Activated naive CD4-positive, alpha-beta T cell (primary cell): Measurements from ENCODE around the gene DYRK1A.

Experiments
- DNase-seq, 4 experiments: peaks; one replicate each; lab custom pipeline; 2025; lab: John Stamatoyannopoulos, UW

The DYRK1A gene

DNA sequence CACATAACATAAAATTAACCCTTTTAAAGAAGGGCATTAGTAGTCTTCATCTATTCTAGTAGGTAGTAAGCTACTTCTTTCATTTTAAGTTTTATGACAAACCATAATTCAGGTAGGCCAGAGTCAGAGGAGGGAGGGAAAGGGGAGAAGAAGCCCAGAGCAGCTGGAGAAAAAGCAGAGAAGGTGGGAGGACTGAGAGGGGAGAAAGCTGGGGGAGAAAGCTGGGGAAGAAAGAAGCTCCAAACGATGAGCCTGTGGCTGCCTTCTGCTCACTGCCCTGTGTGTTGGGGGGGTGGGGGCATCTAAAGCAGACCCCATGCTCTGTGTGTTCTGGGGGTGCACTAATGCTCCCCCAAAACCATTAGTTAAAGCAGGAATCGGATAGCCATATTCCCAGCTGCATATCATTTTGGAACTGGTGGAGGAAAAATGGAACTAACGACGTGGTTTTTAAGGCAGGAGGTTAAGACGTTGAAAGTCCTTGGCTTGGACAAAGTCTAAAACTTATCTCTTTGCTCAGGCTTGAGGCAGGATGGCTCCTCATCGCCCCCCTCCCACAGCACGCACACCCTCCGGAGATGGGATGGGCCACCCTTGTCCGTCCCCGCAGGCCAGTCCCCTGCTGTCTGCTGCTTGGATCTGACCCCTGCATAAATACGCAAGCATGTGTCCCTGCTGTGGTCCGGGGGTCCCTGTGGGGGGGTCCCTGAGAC, 184.2 kb downstream of the DYRK1A start:
- DNase-seq, result no peak

DNA sequence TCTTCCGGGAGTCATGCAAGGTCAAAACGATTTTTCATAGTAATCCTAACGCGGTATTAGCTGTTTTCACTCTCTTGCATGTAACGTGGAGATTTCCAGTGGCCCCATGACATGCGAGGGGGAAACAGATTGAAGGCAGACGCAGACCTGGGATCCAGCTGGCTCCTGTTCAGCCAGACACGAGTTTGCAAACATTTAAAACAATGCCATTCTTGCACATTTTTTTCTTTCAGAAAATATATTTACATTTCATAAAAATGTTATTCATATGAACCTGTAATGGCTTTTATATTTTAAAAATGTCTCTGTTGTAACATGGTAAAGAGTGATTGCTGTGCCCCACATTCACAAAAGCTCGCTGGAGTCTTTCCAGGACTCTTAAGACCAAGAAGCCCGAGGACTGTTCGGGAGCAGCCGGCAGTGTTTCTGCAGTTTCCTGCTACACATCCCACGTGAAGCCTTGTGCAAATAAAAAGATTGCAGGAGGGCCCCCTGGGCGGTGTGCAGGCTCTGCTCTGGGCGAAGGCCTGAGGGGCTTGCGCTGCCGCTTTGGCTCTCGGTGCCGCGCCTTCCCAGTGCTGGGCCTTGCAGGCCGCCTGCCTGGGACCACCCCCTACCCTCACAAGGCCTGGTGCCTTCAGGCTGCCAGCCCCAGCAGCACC, 184.9 kb downstream of the DYRK1A start:
- no peak for DNase-seq

DNA sequence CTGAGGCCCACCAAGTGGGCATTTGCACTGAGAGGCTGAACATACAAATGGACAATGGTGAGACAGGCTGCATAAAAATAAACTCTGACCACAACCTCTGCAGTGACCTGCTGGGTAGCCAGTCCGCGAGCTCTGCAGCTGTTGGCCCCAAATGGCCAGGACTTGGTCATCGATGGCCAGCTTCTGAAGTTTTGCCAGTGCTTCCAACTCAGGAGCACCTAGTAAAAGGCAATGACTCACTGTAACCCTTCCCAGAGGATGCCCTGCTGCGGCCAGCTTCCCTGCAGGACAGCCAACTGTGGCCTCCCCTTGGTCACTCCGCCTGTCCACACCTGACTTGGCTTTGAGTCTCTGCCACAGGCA, 185.4 kb downstream of the DYRK1A start:
- DNase-seq, result no peak

DNA sequence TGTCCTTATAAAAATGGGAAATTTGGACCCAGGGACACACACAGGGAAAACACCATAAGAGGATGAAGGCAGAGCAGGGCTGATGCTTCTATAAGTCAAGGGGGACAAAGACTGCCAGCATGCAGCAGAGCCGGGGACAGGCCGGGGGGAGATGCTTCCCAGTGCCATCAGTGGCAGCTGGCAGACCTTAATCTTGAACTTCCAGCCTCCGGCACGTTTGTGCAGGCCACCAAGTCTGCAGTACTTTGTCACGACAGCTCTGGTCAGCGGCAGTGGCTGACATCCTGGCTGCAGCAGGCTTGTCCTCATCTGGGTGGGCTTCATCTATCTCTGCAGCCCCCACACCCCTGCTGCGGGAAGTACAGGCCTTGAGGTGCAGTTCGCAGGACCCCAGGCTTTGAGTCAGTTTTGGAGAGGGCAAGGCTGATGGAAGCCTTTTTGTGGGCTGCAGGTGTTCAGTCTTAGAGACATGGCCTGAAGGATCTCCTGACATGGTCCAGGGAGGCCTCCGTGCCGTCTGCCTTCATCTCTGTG, 186.0 kb downstream of the DYRK1A start:
- no peak for DNase-seq

DNA sequence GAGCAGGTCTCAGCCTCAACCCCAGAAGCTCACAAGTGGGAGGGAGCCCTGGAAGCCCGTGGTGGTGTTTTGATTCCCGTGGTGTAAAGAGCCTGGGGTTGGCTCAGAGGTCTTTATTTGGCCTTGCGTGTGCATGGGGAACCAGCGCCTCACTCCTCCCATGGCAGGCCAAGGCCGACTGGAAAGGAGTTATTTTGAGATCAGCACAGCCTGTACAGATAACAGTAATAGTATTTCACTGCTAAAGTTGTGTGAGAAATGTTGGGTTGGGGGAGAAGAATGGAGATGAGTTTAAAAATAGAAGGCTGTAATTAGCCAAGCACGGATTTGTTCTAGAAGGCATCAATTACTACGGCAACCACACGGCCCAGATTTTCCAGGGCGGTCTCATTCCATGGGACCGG, 186.5 kb downstream of the DYRK1A start:
- DNase-seq, result no peak

DNA sequence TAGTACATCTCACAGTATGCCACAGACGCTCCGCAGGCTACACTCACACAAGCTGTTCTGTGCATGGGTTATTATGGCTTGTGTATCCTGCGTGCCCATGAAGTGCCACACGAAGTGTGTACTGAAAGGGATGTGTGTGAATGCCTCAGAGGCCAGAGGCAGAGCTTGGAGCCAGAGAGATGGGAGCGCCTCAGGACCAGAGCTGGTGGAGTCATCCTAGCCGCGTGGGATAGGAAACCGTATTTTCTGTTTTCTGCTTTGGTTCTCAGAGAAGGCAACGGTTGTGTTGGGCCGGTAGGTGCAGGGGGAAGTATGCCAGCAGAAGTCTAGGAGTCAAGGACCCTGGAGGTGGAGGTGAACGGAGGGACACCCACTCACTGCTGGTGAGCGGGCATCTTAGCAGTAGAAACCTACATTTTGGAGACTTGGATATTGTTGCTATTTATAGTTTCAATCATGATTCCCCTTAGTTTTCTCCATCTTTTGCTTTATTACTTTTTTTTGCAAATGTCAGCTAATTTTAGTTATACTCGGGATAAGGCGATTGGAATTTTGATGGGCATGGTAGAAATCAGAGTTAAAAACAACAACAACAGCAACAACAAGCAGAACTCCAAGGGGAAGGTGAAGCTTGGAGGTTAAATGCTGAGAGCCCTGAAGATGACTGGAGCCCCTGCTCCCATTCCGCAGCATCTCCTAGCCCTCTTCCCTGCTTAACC, 188.2 kb downstream of the DYRK1A start:
- DNase-seq, result no peak

DNA sequence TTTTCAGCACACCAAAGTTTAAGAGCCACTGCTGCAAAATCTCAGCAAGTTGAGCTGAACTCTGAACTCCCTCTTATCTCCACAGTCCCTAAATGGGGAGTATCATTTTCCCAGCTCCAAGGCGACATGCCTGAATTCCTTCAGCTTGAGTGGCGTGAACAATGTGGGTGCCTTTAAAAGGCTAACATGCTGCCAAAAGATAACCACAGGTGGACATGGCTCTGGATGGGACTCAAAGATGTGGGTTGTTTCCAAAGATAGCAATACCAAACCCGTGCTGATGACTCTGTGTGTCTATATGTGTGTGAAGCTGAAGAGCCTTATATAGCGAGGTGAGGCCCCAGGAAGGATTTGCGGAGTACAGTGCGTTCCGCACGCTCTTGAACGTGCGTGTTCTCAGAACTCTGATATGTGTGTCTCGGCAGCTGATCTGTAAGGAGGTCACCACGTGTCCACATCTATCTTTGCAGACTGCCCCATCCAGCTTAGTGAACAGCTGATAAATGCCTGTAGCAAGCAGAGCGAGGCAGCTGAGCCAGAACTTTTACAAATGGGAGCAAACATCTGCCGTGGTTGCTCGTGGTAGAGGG, 189.2 kb downstream of the DYRK1A start:
- no peak for DNase-seq

DNA sequence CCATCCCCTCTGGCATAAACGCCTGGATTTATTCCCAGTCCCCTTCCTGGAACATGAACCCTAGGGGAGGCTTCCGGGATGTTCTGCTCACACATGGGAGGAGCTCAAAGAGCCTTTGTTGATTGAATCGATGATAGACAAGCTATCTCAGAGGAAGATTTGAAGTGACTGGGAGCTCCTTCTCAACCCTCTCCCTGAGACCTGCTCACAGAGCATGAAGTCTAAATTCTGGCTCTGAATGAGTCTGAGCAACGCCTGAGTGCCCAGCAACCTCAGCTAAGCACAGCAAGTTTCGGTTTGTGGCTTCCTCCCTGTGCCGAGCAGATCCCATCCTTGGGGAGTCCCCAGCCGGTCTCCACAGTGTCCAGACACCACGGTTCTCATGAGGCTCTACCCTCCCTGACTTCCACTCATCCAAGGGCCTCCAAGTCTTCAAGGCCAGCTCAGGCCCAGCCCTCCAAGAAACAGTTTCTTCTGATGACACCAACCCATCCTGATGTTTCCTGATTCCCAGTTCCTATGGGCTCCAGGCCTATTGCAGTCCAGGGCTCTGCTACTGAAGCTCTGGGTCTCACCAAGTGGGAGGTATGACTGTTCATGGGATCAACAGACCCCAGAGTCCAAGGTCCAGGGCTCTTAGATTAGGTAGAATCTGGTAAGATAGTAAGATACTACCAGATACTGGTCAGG, 190.8 kb downstream of the DYRK1A start:
- DNase-seq, result no peak

DNA sequence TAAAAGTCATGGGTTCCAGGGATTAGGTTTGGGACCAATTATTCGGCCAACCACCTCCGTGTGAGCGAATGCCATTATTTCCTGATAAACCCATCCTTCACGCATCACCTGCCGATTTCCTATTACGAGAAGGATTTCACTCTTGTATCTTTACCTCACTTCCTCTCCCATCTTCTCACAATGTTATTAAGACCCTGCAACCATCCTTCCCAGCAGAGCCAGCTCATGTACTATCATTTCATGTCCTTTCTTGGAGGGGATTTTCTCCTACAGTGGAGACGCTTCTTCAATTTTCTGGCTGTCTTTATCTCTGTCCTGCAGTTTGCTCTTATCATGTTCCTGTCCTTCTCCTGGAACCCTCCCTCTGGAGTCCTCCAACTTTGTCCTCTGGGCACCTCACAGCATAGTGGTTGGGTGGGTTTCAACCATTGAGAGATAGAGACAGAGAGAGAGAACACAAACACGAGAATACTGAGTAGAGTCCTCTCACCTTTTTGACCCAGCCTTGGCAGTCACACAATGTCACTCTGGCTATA, 192.2 kb downstream of the DYRK1A start:
- no peak for DNase-seq

DNA sequence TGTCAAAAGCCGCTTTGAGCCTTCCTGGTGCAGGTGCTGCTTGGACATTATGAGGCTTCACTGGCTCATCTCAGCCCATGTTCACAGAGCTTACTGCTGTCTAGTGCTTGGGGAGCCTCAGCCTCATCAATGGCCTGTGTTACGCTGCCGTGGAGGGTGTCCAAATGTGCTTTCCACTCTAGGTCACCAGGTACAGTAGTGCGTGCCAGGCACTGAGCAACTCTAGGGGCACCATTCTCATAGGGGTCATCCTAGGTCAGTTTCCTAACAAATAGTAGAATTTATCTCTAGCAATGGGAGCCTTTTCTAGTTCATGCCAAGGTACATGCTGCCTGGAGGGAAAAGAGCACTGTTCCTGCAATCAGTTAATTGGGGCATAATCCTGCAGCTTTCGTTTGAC, 193.8 kb downstream of the DYRK1A start:
- DNase-seq, result no peak

DNA sequence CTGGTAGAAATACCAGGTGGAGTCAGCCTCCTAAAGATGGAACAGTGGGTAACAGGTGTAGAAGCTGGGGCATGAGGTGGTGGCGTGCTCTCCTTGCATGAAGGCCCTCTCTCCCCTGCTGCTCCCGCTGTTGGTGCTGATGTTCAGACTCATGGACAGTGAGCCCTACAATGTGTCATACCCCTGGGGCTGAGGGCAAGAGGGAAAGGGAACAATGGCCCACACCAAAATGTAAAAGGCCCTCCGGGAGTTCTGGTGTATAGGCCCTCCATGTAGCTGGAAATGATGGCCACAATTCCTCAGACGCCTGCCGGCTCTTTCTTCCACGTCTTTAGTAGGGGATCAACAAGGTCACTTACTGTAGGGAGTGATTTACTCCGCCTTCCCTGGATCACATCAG, 194.9 kb downstream of the DYRK1A start:
- DNase-seq, result no peak

DNA sequence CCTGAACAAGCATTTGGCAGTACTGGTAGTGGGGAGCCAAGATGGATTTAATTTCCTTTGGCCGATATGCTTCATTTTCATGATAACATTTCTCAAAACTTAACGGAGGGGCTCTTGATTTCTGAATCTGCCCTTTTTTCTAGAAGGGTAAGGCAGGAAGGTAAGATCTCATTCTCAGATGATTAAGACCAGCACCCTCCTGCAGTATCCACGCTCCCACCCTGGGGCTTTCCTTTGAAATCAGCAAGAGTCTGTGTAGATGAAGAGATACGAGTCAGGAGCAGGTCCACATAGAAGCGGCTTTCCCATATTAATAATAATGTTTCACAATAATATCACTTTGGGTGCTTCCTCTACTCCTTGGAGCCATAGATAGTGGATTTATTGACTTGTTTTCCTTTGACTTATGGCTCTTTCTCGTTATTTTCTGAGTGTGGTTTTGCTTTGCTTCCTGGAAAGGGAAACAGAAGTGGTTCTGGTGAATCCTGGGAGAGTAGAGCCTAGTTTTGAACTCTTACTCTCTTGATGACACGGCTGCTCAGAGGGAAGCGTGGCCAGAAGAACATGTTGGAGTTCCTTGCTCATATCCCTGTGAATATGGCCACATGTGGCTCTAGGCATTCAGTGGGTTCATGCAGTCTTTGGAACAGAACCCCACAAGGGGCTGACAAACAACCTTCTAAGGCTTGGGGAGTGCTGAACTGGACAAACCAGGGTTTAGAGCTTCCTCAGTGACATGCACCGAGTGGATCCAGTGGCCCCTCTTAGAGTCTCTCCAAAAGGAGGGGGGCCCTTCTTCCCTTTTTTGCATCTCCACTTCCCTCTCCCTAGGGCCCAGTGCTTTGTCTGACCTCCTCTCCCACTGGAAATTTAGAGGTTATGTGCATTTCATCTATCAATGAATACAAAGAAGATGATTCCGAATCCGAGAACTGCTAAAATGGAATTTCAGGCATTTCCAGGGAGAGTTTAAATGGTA, 195.7 kb downstream of the DYRK1A start:
- no peak for DNase-seq

DNA sequence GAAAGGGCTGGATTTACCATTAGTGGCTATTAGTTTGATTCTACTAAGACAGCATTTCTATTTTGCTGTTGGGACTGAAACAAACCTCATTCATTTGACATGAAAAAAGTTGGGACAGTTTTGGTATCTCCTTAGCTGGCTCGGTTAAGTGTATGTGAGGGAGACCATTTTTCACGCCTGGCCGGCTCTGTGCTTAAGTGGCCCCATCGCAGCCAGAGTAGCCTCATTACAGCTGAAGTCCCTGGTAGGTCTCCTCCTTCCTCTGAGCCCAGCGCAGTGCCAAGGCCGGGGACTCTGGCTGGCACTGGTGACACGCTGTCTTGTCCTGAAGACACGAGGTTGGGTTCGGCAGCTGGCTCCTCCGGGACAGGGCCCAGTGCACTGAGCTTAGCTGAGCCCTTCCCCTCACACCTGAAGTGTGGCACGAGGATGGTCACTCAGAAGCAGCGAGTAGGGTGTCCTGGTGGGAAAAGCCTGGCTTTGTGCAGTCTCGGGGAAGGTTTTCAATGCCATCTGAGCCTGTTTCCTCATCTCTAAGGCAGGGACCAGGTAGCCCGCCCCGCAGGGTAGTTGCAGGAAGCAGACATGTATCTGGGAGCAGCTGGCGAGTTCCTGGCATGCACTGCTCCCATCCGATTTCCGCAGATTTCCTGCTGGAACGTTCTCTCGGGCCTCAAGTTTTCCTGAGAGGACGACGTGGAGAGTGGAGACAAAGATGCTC, 196.5 kb downstream of the DYRK1A start:
- peak in 1 of 4 experiments; percentile 46 for DNase-seq

DNA sequence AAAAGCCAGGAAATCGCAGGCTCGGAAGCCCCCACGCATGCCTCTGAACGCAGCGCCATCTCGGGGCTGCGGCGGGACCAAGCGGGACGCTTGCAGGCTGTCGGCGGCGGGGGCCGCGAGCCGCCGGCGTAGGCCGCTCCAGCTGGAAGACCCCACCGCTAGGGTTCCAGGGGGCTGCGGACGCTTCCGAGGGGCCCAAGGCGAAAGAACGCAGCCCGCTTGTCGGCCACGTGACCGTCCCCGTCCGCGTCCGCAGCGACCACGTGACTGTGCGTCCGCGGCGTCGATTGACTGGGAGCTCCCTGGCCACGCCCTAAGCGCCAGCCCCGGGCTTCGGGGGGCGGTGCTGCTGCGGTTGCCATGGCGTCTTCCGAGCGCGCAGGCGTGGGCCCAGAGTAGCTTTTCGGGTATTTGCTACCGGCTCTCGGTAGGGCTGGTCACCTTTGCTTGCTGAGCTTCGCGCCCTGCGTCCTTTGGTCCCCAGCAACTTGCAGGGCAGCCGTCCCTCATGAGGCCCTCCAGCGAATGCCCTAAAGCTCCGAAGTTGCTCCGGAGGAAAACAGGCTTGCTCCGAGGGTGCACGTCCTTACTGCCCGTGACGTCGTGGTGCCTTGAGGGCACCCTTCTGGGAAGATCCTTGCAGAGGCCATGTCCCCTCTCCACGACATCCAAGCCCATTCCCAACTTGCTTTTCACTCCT, 197.2 kb downstream of the DYRK1A start:
- DNase-seq, result peak; percentile 67 to 91 (median 76)

DNA sequence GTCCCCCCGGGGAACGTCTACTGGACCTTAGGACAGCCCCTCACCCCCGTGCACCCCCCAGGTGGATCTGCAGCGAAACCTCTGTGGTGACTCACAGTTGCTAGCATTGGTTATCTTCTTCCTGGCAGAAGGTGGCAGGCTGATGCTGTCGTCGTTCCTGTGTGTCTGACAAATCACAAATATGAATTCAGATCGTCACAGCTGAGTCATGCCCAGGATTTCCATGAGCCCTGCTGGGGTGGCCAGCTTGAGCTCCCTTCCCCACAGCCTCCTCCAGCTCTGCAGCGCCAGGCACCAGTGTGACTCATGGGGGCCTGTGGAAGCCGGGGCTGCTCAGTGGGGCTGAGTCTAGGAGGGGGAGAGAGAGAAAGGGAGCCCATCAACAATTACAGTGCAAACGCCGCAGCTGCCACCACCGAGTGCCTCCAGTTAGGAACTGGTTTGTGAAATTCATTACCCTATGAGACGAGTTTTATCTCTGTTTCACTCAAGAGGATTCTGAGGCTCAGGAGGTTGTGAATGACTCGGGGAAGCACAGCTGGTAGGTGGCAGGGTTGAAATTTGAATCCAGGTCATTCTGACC, 197.9 kb downstream of the DYRK1A start:
- peak; percentile 55 to 69 (median 65) for DNase-seq

DNA sequence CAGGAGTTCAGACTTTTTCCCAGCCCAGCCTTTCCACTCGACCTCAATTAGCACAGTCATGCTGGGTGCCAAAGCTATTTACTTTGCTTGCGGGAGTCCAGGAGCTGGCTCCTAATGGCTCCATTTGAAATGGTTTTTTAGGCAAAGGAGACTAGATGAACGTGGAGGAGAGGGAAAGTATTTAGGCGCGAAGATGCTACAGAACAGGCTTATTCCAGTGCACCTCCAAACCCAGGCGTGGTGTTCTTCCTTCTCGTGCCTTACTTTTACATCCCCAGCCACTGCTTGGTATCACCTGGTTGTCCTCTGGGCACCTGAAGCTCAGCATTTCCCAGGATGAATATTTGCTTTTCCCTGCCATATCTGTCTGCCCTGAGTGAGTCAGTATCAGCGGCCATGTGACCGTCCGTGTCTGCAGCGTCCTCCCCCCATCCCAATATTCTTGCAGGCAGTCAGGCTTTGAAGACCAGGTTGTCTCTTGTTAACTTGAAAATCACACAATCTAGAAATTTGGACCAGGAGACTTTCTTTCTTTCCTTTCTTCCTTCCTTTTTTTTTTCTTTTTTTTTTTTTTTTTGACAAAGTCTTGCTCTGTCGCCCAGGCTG, 198.5 kb downstream of the DYRK1A start:
- no peak for DNase-seq

DNA sequence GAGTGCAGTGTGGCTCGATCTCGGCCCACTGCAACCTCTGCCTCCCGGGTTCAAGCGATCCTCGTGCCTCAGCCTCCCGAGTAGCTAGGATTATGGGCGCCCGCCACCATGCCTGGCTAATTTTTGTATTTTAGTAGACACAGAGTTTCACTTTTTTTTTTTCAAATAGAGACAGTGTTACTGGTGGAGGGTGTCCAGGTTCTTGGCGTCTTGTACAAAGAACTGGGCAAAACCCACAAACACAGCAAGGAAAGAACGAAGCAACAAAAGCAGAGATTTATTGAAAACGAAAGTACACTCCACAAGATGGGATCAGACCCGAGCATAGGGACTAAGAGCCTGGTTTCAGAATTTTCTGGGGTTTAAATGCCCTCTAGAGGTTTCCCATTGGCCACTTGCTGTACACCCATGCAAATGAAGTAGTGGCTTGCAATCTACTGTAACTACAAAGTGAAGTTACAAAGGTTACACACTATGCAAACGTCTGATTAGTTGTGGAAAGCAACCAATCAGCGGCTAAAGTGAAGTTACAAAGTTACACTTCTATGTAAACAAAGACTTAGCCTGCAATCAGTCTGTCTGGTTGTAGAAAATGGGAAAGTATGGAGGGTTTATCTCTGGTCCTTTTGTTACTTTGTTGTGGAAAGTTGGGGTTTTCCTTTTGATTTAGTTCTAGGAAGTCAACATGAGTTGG, 199.1 kb downstream of the DYRK1A start:
- no peak for DNase-seq
